Fibroblast of pulmonary artery (primary cell): ENCODE measurements around the gene EPM2AIP1.

Source experiments
- DNase-seq: peaks from one replicate; pipeline ENCODE4 v3.0.0-alpha.2; 2010; ENCODE audit warnings: low read depth
- H3K4me3 ChIP-seq: replicated peaks from 2 replicates; pipeline ENCODE4 v1.5.1; 2011; ENCODE audit warnings: low read depth, mild to moderate bottlenecking, control low read depth, low read length, moderate library complexity
- TF ChIP-seq, protein P1 (sequence below): IDR thresholded peaks from 2 replicates; pipeline ENCODE4 v1.5.1; 2011; ENCODE audit warnings: mild to moderate bottlenecking, control low read depth, low read length, inconsistent platforms; ENCODE audit errors: missing control alignments

Gene EPM2AIP1

DNA sequence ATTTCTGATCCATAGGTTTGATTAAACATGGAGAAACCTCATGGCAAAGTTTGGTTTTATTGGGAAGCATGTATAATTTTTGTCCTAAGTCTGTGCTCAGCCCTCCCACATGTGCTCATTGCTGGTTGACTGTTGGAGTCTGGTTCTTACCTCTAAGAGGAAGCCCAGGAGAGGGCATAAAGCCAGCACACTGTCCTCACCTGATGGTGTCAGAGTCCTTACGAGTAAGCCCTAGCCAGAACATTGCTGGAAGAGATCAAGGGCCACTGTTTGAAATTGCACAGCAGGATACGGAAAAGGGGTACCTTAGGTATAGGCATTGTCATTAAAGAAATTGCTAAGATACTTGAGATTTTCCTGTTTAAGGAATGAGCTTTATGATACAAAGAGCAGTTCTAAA lies 21.7 kb upstream of the EPM2AIP1 start:
- TF ChIP-seq, protein P1, sequence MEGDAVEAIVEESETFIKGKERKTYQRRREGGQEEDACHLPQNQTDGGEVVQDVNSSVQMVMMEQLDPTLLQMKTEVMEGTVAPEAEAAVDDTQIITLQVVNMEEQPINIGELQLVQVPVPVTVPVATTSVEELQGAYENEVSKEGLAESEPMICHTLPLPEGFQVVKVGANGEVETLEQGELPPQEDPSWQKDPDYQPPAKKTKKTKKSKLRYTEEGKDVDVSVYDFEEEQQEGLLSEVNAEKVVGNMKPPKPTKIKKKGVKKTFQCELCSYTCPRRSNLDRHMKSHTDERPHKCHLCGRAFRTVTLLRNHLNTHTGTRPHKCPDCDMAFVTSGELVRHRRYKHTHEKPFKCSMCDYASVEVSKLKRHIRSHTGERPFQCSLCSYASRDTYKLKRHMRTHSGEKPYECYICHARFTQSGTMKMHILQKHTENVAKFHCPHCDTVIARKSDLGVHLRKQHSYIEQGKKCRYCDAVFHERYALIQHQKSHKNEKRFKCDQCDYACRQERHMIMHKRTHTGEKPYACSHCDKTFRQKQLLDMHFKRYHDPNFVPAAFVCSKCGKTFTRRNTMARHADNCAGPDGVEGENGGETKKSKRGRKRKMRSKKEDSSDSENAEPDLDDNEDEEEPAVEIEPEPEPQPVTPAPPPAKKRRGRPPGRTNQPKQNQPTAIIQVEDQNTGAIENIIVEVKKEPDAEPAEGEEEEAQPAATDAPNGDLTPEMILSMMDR: no peak
- no peak overlapping the region for H3K4me3 ChIP-seq
- no peak for DNase-seq

DNA sequence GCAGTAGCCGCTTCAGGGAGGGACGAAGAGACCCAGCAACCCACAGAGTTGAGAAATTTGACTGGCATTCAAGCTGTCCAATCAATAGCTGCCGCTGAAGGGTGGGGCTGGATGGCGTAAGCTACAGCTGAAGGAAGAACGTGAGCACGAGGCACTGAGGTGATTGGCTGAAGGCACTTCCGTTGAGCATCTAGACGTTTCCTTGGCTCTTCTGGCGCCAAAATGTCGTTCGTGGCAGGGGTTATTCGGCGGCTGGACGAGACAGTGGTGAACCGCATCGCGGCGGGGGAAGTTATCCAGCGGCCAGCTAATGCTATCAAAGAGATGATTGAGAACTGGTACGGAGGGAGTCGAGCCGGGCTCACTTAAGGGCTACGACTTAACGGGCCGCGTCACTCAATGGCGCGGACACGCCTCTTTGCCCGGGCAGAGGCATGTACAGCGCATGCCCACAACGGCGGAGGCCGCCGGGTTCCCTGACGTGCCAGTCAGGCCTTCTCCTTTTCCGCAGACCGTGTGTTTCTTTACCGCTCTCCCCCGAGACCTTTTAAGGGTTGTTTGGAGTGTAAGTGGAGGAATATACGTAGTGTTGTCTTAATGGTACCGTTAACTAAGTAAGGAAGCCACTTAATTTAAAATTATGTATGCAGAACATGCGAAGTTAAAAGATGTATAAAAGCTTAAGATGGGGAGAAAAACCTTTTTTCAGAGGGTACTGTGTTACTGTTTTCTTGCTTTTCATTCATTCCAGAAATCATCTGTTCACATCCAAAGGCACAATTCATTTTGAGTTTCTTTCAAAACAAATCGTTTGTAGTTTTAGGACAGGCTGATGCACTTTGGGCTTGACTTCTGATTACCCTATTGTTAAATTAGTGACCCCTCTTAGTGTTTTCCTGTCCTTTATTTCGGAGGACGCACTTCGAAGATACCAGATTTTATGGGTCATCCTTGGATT lies 674 bp upstream of the EPM2AIP1 start, which contains the start of gene MLH1:
TSS of gene MLH1 (plus strand) at position 193 of the 958 bp plus-strand sequence. CDS start at position 223, 30 bp downstream.
- TF ChIP-seq, protein P1: no peak
- peak within 1 kb of the TSS; percentile 90 for H3K4me3 ChIP-seq
- peak; percentile 100 for DNase-seq

DNA sequence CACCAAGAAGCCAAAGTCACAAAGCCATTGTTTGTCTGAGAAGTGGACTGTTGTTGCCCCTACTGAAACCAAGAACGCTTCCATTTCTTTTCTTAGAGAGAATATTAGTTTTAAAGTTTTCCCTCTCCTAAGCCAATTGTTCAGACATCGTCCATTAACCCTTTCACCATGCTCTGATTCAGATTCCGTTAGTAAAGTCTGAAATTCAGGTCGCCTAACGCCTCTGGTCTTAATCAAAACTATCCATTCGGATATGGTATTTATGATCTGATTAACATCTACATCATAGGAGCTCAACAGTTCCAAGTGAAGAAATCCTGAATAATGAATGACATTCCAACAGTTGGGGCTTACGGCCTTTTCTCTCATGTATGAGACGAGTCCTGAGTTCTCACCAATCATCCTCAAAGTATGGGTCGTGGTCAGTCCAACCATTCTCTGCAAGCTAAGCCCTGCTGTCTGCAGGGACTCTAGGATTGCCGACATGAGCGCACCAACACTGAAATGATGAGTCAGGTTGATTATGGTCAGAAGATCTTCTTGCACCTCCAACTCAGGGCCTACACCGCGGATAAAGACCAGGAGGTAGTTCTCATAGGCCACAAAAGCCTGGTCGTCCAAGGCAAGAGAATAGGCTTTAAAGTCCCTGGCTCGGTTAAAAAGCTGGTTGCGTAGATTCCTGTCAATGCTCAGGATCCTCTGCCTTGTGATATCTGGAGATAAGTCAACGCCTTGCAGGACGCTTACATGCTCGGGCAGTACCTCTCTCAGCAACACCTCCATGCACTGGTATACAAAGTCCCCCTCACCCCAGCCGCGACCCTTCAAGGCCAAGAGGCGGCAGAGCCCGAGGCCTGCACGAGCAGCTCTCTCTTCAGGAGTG lies 767 bp downstream of the EPM2AIP1 start:
- H3K4me3 ChIP-seq: peak overlapping the region; percentile 90
- DNase-seq: peak; percentile 51
- TF ChIP-seq, protein P1: no peak

DNA sequence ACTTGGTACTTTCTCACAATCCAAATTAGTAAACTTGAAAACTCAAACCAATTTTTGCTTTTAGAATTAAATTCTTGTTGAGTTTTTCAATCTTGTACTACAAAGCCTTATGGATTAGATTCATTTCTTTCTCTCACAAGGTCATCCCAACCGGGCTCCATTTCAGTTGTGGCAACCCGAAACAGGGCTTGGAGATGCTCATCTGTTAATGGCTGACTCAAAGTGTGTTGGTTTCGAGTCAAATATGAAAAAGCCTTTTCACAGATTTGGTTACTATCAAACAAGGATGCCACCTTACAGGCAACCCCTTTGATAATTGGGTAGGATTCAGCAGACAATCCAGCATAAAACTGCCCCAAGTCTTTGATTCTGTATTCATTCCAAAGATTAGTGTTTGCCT lies 1.8 kb downstream of the EPM2AIP1 start:
- no peak for DNase-seq
- TF ChIP-seq, protein P1: no peak
- peak overlapping the region; percentile 90 for H3K4me3 ChIP-seq

DNA sequence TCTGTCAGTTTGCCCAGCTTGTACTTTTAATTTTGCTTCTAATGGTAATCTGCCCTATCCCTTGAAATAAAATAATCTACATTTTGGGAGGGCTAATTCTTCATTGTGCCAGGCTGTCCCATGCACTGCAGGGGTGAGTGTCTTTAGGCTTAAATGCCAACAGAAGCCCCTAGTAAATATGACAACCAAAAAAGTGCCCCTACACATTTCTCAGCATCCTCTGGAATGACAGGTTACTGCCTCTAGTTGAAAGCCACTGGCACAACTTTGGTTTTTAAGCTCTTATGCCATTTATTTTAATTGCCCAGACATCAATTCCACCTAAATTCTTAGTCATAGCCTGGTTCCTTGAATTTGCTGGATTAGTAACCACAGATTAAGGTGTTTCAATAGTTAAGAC lies 3.4 kb downstream of the EPM2AIP1 start:
- TF ChIP-seq, protein P1: no peak
- H3K4me3 ChIP-seq: peak overlapping the region; percentile 90
- DNase-seq: no peak

DNA sequence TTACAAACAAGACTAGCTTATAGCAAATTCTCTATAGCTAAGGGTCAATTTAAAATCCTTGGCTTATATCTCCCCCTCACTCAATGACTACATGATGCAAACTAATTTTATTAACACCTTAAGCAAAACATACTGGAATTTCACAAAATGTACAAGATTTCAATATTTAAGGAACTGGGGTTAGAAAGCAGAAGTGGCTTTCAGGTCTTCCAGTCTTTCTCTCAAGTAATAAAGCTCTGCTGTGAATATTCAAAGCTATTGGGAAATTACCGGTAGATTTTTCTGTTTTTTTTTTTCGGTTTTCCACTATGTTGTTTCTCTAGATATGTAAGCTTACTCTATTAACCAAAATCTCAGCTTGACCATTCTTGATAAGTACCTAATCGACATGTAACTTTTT lies 3.9 kb downstream of the EPM2AIP1 start:
- no peak for DNase-seq
- TF ChIP-seq, protein P1: no peak
- H3K4me3 ChIP-seq: peak overlapping the region; percentile 90
